GM23338 (cell line): Measurements from ENCODE around the gene DOCK11.

ENCODE experiments used
- CTCF ChIP-seq, 2 experiments: fragments of 200-600 bp in 1 of 2; sonication (generic) in 1 of 2; conservative IDR thresholded peaks; 2 replicates each; pipeline versions ENCODE4 v1.5.1 to v1.6.1; 2016 to 2017; ENCODE audit warnings: antibody characterized with exemption in 2 of 2, low read depth in 2 of 2, mild to moderate bottlenecking in 2 of 2, moderate library complexity in 1 of 2
- EZH2 ChIP-seq: fragments of 200-600 bp; sonication (generic); IDR thresholded peaks from one replicate; pipeline ENCODE4 v1.8.0; 2017; ENCODE audit warnings: antibody characterized with exemption, mild to moderate bottlenecking, low read depth; ENCODE audit not compliant: unreplicated experiment
- EZH2phosphoT487 ChIP-seq: fragments of 200-600 bp; sonication (generic); IDR thresholded peaks from one replicate; pipeline ENCODE4 v1.8.1; 2018; ENCODE audit warnings: antibody characterized with exemption; ENCODE audit not compliant: unreplicated experiment
- ZNF114 ChIP-seq: fragments of 250-450 bp; sonication (Bioruptor Pico); IDR thresholded peaks from 2 replicates; pipeline ENCODE4 v1.5.0; 2020; ENCODE audit warnings: mild to moderate bottlenecking, moderate library complexity
- ZNF331 ChIP-seq: fragments of 250-450 bp; sonication (Bioruptor Pico); IDR thresholded peaks from 2 replicates; pipeline ENCODE4 v1.5.0; 2020; ENCODE audit warnings: low read depth, mild to moderate bottlenecking, moderate library complexity
- TF ChIP-seq, protein P1 (sequence below): IDR thresholded peaks from one replicate; pipeline ENCODE4 v1.6.1; 2018; ENCODE audit warnings: antibody characterized with exemption; ENCODE audit not compliant: unreplicated experiment

DNA sequence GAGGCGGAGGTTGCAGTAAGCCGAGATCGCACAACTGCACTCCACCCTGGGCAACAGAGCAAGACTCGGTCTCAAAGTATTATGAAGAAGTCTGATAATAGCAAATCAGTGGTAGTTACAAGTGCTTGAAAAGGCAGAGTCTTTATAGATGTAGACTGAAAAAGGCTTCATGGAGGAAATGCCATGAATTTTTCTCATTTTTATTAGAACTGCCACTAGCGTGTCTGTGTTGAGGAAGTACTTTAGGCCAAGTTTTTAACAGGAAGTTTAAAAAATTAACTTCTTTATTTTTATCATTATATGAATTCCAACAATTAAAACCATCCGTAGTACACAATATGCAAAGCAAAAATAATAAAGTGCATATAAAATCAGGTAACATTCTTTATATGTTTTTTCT lies 199.0 kb downstream of the DOCK11 start:
- TF ChIP-seq CTCF (conservative IDR thresholded peaks at IDR 0.05; ENCODE audit: low read depth in 2 of 2): no peak
- TF ChIP-seq EZH2: no peak
- TF ChIP-seq, protein P1, sequence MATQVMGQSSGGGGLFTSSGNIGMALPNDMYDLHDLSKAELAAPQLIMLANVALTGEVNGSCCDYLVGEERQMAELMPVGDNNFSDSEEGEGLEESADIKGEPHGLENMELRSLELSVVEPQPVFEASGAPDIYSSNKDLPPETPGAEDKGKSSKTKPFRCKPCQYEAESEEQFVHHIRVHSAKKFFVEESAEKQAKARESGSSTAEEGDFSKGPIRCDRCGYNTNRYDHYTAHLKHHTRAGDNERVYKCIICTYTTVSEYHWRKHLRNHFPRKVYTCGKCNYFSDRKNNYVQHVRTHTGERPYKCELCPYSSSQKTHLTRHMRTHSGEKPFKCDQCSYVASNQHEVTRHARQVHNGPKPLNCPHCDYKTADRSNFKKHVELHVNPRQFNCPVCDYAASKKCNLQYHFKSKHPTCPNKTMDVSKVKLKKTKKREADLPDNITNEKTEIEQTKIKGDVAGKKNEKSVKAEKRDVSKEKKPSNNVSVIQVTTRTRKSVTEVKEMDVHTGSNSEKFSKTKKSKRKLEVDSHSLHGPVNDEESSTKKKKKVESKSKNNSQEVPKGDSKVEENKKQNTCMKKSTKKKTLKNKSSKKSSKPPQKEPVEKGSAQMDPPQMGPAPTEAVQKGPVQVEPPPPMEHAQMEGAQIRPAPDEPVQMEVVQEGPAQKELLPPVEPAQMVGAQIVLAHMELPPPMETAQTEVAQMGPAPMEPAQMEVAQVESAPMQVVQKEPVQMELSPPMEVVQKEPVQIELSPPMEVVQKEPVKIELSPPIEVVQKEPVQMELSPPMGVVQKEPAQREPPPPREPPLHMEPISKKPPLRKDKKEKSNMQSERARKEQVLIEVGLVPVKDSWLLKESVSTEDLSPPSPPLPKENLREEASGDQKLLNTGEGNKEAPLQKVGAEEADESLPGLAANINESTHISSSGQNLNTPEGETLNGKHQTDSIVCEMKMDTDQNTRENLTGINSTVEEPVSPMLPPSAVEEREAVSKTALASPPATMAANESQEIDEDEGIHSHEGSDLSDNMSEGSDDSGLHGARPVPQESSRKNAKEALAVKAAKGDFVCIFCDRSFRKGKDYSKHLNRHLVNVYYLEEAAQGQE: no peak
- TF ChIP-seq EZH2phosphoT487: no peak
- TF ChIP-seq ZNF114 (CRISPR knock-in tag): no peak
- no peak for TF ChIP-seq ZNF331
